Erythroblast (primary cell): ENCODE data around the gene UBXN11.

ENCODE experiments used
- GATA1 ChIP-seq: IDR thresholded peaks from 2 replicates; pipeline ENCODE4 v1.6.1; 2011; ENCODE audit warnings: low read depth, mild to moderate bottlenecking, control low read depth, low read length, moderate library complexity
- POLR2A ChIP-seq: IDR thresholded peaks from 2 replicates; pipeline ENCODE4 v1.6.1; 2011; ENCODE audit warnings: mild to moderate bottlenecking, low read length

DNA sequence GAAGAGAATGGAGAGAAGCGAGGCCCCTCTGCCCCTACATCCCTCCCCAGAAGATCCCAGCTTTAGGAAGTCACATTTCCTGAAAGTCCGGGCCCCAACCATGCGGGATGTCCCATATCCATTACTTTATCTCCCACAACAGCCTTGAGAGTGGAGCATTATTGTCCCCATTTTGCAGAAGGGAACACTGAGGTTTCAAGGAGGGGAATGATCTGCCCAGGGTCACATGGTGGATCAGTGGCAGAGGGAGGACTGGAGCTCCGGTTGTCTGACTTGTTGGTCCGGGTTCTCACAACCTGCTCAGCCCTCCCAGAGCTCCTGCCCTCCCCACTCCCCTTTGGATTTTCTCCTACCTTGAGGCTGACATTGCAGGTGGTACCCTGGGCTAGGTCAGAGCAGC, 49.7 kb upstream of the UBXN11 start:
- TF ChIP-seq POLR2A = no peak
- no peak for TF ChIP-seq GATA1
